Mammary epithelial cell (primary cell): ENCODE data around the gene TGOLN2.

Experiments
- EZH2 ChIP-seq: IDR thresholded peaks from 2 replicates; pipeline ENCODE4 v1.6.1; 2012; ENCODE audit warnings: low read length, inconsistent platforms, borderline replicate concordance
- TF ChIP-seq, protein P1 (sequence below), 2 donors: IDR thresholded peaks in 1 of 2; conservative IDR thresholded peaks in 1 of 2; 2 replicates each; pipeline ENCODE4 v1.5.1; 2011 to 2012; ENCODE audit warnings: inconsistent platforms in 2 of 2, low read length in 2 of 2, mild to moderate bottlenecking in 2 of 2, control low read depth in 1 of 2, low read depth in 1 of 2; ENCODE audit not compliant: insufficient read depth in 1 of 2; ENCODE audit errors: extremely low read depth in 1 of 2

DNA sequence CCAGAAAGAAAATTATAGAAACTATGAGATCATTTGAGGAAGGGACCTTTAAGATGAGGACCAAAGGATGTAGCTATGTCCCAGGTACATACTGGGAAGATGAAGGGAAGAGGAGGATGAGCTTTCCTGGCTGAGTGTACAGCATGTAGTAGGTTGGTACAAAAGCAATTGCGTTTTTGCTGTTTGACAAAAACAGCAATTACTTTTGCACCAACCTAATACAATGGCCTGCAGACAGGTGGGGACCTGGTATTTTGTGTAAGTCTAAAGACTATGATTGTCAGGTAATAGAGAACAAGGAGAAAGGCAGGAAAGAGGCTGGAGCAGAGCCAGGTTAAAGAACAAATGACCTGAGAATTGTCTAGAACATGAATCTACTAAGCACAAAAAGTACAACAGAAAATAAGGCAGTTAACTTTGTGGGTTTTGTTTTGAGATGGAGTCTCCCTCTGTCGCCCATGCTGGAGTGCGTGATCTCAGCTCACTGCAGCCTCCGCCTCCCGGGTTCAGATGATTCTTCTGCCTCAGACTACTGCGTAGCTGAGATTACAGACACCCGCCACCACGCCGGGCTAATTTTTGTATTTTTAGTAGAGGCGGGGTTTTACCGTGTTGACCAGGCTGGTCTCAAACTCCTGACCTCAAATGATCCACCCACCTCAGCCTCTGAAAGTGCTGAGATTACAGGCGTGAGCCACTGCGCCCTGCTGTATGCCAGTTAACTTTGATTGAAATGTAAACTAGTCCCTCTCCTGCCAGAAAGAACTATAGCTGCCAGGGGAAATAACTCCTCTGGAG, 3.2 kb upstream of the TGOLN2 start:
- TF ChIP-seq, protein P1, sequence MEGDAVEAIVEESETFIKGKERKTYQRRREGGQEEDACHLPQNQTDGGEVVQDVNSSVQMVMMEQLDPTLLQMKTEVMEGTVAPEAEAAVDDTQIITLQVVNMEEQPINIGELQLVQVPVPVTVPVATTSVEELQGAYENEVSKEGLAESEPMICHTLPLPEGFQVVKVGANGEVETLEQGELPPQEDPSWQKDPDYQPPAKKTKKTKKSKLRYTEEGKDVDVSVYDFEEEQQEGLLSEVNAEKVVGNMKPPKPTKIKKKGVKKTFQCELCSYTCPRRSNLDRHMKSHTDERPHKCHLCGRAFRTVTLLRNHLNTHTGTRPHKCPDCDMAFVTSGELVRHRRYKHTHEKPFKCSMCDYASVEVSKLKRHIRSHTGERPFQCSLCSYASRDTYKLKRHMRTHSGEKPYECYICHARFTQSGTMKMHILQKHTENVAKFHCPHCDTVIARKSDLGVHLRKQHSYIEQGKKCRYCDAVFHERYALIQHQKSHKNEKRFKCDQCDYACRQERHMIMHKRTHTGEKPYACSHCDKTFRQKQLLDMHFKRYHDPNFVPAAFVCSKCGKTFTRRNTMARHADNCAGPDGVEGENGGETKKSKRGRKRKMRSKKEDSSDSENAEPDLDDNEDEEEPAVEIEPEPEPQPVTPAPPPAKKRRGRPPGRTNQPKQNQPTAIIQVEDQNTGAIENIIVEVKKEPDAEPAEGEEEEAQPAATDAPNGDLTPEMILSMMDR (conservative IDR thresholded peaks at IDR 0.05 in 1 of 2, IDR thresholded peaks at IDR 0.05 in 1 of 2; ENCODE audit: extremely low read depth in 1 of 2, insufficient read depth in 1 of 2, low read depth in 1 of 2, low read length in 2 of 2) = no peak
- no peak for TF ChIP-seq EZH2
